Astrocyte (in vitro differentiated cells and primary cell): ENCODE results near the gene LDLRAD4. TPM values are rescaled to one million over a fixed set of nuclear protein-coding genes. Genes with fewer than 3 reads are reported as not detected.

ENCODE experiments used
- DNase-seq: peaks from one replicate; pipeline ENCODE4 v3.0.0-alpha.2; 2010; ENCODE audit warnings: low read depth
- FAIRE-seq: peaks from 2 replicates; lab custom pipeline; 2011; peaks lifted over from hg19 to GRCh38; lab: Jason Lieb, UNC
- H2AFZ ChIP-seq: 2 replicates; pipeline ENCODE4 v1.6.0; 2012; ENCODE audit warnings: low read depth, low read length, inconsistent platforms
- H3K27ac ChIP-seq: 2 replicates; pipeline ENCODE4 v1.5.1; 2011; ENCODE audit warnings: low read depth, low read length, inconsistent platforms
- H3K27me3 ChIP-seq: 2 replicates; pipeline ENCODE4 v1.6.0; 2011; ENCODE audit warnings: low read length, inconsistent platforms; ENCODE audit not compliant: insufficient read depth
- H3K36me3 ChIP-seq: 2 replicates; pipeline ENCODE4 v1.5.1; 2011; ENCODE audit warnings: low read length, inconsistent platforms; ENCODE audit not compliant: insufficient read depth
- H3K4me1 ChIP-seq: 2 replicates; pipeline ENCODE4 v1.5.1; 2011; ENCODE audit warnings: low read length, inconsistent platforms; ENCODE audit not compliant: insufficient read depth
- H3K4me2 ChIP-seq: 2 replicates; pipeline ENCODE4 v1.6.0; 2012; ENCODE audit warnings: low read length, inconsistent platforms
- H3K4me3 ChIP-seq: 2 replicates; pipeline ENCODE4 v1.5.1; 2011; ENCODE audit warnings: low read depth, mild to moderate bottlenecking, low read length, inconsistent platforms; ENCODE audit not compliant: insufficient read depth
- H3K79me2 ChIP-seq: 2 replicates; pipeline ENCODE4 v1.6.0; 2012; ENCODE audit warnings: mild to moderate bottlenecking, low read length, inconsistent platforms; ENCODE audit not compliant: insufficient read depth
- H3K9ac ChIP-seq: 2 replicates; pipeline ENCODE4 v1.6.0; 2012; ENCODE audit warnings: mild to moderate bottlenecking, low read length, inconsistent platforms
- H3K9me3 ChIP-seq: 2 replicates; pipeline ENCODE4 v1.5.1; 2012; ENCODE audit warnings: low read depth, mild to moderate bottlenecking, low read length, inconsistent platforms; ENCODE audit not compliant: insufficient read depth
- H4K20me1 ChIP-seq: 2 replicates; pipeline ENCODE4 v1.6.0; 2012; ENCODE audit warnings: low read length, inconsistent platforms; ENCODE audit not compliant: insufficient read depth
- H3K27ac Mint-ChIP-seq: one replicate; pipeline ENCODE4 v1.8.0; 2021; ENCODE audit warnings: mild to moderate bottlenecking, mixed read lengths; ENCODE audit not compliant: unreplicated experiment
- H3K27me3 Mint-ChIP-seq: one replicate; pipeline ENCODE4 v1.8.0; 2021; ENCODE audit warnings: low read depth, mixed read lengths; ENCODE audit not compliant: unreplicated experiment
- H3K36me3 Mint-ChIP-seq: one replicate; pipeline ENCODE4 v1.8.0; 2021; ENCODE audit warnings: low read depth, mixed read lengths; ENCODE audit not compliant: unreplicated experiment
- H3K4me1 Mint-ChIP-seq: one replicate; pipeline ENCODE4 v1.8.0; 2021; ENCODE audit warnings: low read depth, mixed read lengths; ENCODE audit not compliant: unreplicated experiment
- H3K4me3 Mint-ChIP-seq: one replicate; pipeline ENCODE4 v1.8.0; 2021; ENCODE audit warnings: mild to moderate bottlenecking, moderate library complexity, mixed read lengths; ENCODE audit not compliant: unreplicated experiment
- H3K9me3 Mint-ChIP-seq: one replicate; pipeline ENCODE4 v1.8.0; 2021; ENCODE audit warnings: mild to moderate bottlenecking, mixed read lengths; ENCODE audit not compliant: unreplicated experiment
- EZH2 ChIP-seq: IDR thresholded peaks from 2 replicates; pipeline ENCODE4 v1.6.1; 2012; ENCODE audit warnings: mild to moderate bottlenecking, low read length, inconsistent platforms; ENCODE audit not compliant: insufficient read depth
- total RNA-seq: library from RNA; stranded (reverse); gene quantifications from 2 replicates; pipeline ENCODE4 v1.2.1, GENCODE V29; 2021
- TF ChIP-seq, protein P1 (sequence below): IDR thresholded peaks from 2 replicates; pipeline ENCODE4 v1.5.1; 2011; ENCODE audit warnings: low read depth, mild to moderate bottlenecking, inconsistent platforms, low read length, moderate library complexity; ENCODE audit not compliant: insufficient read depth

The LDLRAD4 gene
- total RNA-seq, 1 donor from 2014 or later = 26.0 TPM

DNA sequence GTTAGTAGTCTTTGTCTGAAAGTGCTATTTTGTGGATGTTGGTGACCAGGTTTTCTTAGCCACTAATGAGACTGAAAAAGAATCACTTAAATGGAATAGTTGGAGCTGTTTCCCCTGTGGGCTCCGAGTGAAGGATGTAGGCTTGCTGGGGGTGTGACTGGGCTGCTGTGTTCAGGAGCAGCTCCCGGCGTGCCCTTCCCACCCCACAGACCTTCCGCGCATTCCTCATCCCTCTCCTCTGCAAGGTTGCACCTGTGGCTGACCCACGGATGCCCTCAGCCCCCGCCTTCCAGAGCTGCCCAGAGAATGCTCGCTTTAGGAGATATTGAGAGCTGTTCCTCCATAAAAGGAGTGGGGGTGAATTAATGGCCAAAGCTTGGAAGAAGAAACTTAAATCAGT is 174.3 kb downstream of the LDLRAD4 start:
- no peaks in the 10 kb centered on the region for H3K79me2 ChIP-seq
- Mint-ChIP-seq H3K9me3 (peaks cover 3% of the 10 kb centered on the region), H3K4me1 (peaks cover 11% of the 10 kb centered on the region), H3K4me3 (no peak overlapping the region), H3K27me3 (no peaks in the 10 kb centered on the region), H3K36me3 (peaks cover 5% of the 10 kb centered on the region), H3K27ac (no peak overlapping the region)
- H3K27ac ChIP-seq = no peak overlapping the region
- H3K27me3 ChIP-seq = peaks cover 4% of the 10 kb centered on the region
- H3K4me3 ChIP-seq = no peak overlapping the region
- FAIRE-seq = no peak
- no peak for DNase-seq
- H3K4me1 ChIP-seq = peaks cover 8% of the 10 kb centered on the region
- no peak for TF ChIP-seq EZH2
- TF ChIP-seq, protein P1, sequence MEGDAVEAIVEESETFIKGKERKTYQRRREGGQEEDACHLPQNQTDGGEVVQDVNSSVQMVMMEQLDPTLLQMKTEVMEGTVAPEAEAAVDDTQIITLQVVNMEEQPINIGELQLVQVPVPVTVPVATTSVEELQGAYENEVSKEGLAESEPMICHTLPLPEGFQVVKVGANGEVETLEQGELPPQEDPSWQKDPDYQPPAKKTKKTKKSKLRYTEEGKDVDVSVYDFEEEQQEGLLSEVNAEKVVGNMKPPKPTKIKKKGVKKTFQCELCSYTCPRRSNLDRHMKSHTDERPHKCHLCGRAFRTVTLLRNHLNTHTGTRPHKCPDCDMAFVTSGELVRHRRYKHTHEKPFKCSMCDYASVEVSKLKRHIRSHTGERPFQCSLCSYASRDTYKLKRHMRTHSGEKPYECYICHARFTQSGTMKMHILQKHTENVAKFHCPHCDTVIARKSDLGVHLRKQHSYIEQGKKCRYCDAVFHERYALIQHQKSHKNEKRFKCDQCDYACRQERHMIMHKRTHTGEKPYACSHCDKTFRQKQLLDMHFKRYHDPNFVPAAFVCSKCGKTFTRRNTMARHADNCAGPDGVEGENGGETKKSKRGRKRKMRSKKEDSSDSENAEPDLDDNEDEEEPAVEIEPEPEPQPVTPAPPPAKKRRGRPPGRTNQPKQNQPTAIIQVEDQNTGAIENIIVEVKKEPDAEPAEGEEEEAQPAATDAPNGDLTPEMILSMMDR = no peak
- no peak overlapping the region for H3K9ac ChIP-seq
- H3K4me2 ChIP-seq = no peak overlapping the region
- no peaks in the 10 kb centered on the region for H4K20me1 ChIP-seq
- no peaks in the 10 kb centered on the region for H3K36me3 ChIP-seq
- no peaks in the 10 kb centered on the region for H3K9me3 ChIP-seq
- no peak overlapping the region for H2AFZ ChIP-seq

DNA sequence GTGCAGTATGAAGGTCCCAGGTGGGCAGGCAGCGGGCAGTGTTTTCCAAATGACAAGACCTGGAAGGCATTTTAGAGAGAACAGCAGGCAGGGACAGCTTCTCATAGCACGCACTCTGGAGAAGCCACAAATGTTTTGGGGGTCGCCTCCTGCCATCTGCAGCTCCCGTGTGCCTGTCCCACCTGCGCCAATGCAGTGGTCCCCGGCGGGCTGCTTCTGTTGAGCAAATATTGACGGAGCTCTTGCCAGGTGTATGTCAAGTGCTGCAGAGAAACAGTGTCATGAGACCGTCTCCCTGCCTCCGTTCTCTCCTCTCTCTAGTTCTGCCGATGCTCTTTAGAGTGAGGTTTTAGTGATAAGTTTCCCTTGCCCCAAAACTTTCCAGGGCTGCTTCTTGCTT is 174.8 kb downstream of the LDLRAD4 start:
- DNase-seq = no peak
- Mint-ChIP-seq H3K27me3 (no peaks in the 10 kb centered on the region), H3K4me3 (no peak overlapping the region), H3K9me3 (peaks cover 3% of the 10 kb centered on the region), H3K27ac (no peak overlapping the region), H3K36me3 (peaks cover 9% of the 10 kb centered on the region), H3K4me1 (peaks cover 6% of the 10 kb centered on the region)
- no peak overlapping the region for H3K27ac ChIP-seq
- FAIRE-seq = no peak
- H4K20me1 ChIP-seq = no peaks in the 10 kb centered on the region
- no peak overlapping the region for H3K4me3 ChIP-seq
- no peak overlapping the region for H3K9ac ChIP-seq
- H3K27me3 ChIP-seq = peaks cover 4% of the 10 kb centered on the region
- no peaks in the 10 kb centered on the region for H3K36me3 ChIP-seq
- no peaks in the 10 kb centered on the region for H3K9me3 ChIP-seq
- no peaks in the 10 kb centered on the region for H3K79me2 ChIP-seq
- peaks cover 7% of the 10 kb centered on the region for H3K4me1 ChIP-seq
- no peak overlapping the region for H3K4me2 ChIP-seq
- TF ChIP-seq, protein P1 = no peak
- no peak for TF ChIP-seq EZH2
- H2AFZ ChIP-seq = no peak overlapping the region

DNA sequence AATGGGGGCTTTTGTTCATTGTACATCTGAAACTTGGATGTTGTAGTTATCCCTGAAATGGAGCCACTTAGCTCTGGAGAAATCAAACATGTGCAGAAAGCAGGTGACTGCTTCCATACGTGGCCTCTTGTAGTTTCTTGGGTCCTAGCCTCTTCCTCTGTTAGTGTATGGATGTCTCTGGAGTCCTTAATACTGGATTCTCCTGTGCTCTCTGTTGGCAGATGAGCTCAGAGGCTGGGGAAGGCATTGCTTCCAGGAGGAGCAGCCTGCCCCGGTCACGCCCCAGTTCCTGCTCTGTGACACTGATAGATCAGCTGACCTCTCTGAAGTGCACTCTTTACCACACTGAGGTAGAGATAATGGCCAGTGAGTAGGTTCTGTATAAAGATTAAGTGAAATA is 176.2 kb downstream of the LDLRAD4 start:
- DNase-seq = no peak
- Mint-ChIP-seq H3K4me3 (no peak overlapping the region), H3K27ac (no peak overlapping the region), H3K27me3 (no peaks in the 10 kb centered on the region), H3K36me3 (peaks cover 11% of the 10 kb centered on the region), H3K4me1 (peaks cover 5% of the 10 kb centered on the region), H3K9me3 (peaks cover 3% of the 10 kb centered on the region)
- H3K27ac ChIP-seq = no peak overlapping the region
- H3K79me2 ChIP-seq = no peaks in the 10 kb centered on the region
- no peaks in the 10 kb centered on the region for H3K4me1 ChIP-seq
- TF ChIP-seq, protein P1 = no peak
- no peak for TF ChIP-seq EZH2
- H3K4me3 ChIP-seq = no peak overlapping the region
- FAIRE-seq = no peak
- no peak overlapping the region for H2AFZ ChIP-seq
- H3K36me3 ChIP-seq = no peaks in the 10 kb centered on the region
- no peaks in the 10 kb centered on the region for H4K20me1 ChIP-seq
- no peak overlapping the region for H3K9ac ChIP-seq
- H3K4me2 ChIP-seq = no peak overlapping the region
- peaks cover 4% of the 10 kb centered on the region for H3K27me3 ChIP-seq
- no peaks in the 10 kb centered on the region for H3K9me3 ChIP-seq
